OCI-LY3 (cell line): ENCODE measurements around the gene OSTN.

Experiments used
- EZH2phosphoT487 ChIP-seq: fragments of 200-600 bp; shearing (Covaris generic); IDR thresholded peaks from 2 replicates; pipeline ENCODE4 v1.6.1; 2018; ENCODE audit warnings: antibody characterized with exemption, mixed run types, low read depth
- TF ChIP-seq, protein P1 (sequence below): fragments of 200-600, 300-600 bp; sonication (generic); IDR thresholded peaks from 2 replicates; pipeline ENCODE4 v1.5.1; 2014; ENCODE audit warnings: antibody characterized with exemption, low read length, low read depth

- no peak for TF ChIP-seq EZH2phosphoT487
- TF ChIP-seq, protein P1, sequence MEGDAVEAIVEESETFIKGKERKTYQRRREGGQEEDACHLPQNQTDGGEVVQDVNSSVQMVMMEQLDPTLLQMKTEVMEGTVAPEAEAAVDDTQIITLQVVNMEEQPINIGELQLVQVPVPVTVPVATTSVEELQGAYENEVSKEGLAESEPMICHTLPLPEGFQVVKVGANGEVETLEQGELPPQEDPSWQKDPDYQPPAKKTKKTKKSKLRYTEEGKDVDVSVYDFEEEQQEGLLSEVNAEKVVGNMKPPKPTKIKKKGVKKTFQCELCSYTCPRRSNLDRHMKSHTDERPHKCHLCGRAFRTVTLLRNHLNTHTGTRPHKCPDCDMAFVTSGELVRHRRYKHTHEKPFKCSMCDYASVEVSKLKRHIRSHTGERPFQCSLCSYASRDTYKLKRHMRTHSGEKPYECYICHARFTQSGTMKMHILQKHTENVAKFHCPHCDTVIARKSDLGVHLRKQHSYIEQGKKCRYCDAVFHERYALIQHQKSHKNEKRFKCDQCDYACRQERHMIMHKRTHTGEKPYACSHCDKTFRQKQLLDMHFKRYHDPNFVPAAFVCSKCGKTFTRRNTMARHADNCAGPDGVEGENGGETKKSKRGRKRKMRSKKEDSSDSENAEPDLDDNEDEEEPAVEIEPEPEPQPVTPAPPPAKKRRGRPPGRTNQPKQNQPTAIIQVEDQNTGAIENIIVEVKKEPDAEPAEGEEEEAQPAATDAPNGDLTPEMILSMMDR: no peak
Observed at GRCh38 chr3:191314109-191314728, 115.2 kb downstream of the OSTN start.
